Measurements from ENCODE around the gene TBC1D16. TPM values are rescaled to one million over a fixed set of nuclear protein-coding genes. Genes with fewer than 3 reads are reported as not detected.

The TBC1D16 gene
- total RNA-seq, 1 donor = 68.8 TPM

Other genes starting within 250 kb of the TBC1D16 start
- 2.4 and 3.3 TPM in 2 replicates for gene CBX8, start 238.8 kb downstream of the TBC1D16 start, total RNA-seq
- gene CBX4, start 196.4 kb downstream of the TBC1D16 start, total RNA-seq = 17.1 and 22.1 TPM in 2 replicates
- gene CCDC40, start 770 bp upstream of the TBC1D16 start, total RNA-seq = 8.3 and 11.8 TPM in 2 replicates
- 76.7 and 91.3 TPM in 2 replicates for gene GAA, start 65.7 kb upstream of the TBC1D16 start, total RNA-seq
- gene EIF4A3, start 111.3 kb upstream of the TBC1D16 start, total RNA-seq = 44.5 and 46.3 TPM in 2 replicates
- not detected in 2 replicates for gene CARD14, start 134.2 kb upstream of the TBC1D16 start, total RNA-seq
- gene SGSH, start 184.5 kb upstream of the TBC1D16 start, total RNA-seq = 15.9 and 19.4 TPM in 2 replicates
- gene SLC26A11, start 184.6 kb upstream of the TBC1D16 start, total RNA-seq = 12.7 and 17.4 TPM in 2 replicates
- gene RNF213, start 225.0 kb upstream of the TBC1D16 start, total RNA-seq = 134 and 143 TPM in 2 replicates